ENCODE measurements around the gene SEC31A. TPM values are rescaled to one million over a fixed set of nuclear protein-coding genes. Genes with fewer than 3 reads are reported as not detected.
A peak's percentile ranks its signal among the peaks of the same experiment; 100 is the strongest.
"Not testable (repeated sequence)": the region's sequence is repeated elsewhere in the genome, so short reads cannot be mapped to it uniquely, and the experiment has no call there.

The SEC31A gene
- total and polyA plus RNA-seq, 7 experiments from 2014 or later: 130 to 168 (median 147) TPM

DNA sequence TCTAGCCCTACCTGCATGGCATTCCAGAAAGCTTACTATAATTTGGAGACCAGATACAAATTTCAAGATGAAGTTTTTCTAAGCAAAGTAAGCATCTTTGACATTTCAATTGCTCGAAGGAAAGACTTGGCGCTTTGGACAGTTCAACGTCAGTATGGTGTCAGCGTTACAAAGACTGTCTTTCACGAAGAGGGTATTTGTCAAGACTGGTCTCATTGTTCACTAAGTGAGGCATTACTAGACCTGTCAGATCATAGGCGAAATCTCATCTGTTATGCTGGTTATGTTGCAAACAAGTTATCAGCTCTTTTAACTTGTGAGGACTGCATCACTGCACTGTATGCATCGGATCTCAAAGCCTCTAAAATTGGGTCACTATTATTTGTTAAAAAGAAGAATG, 27.1 kb upstream of the SEC31A start:
- Histone ChIP-seq H3K4me3 (ENCODE audit: low read length) (no peak overlapping the region), H3K36me3 (ENCODE audit: control insufficient read depth in 2 of 3, insufficient read depth in 3 of 3, low read length in 3 of 3) (peaks cover 0 to 9% (median 0%) of the 10 kb centered on the region in 3 experiments), H3K27me3 (ENCODE audit: control insufficient read depth in 2 of 2, insufficient read depth in 2 of 2, low read length in 2 of 2) (no peaks in the 10 kb centered on the region), H3K9me3 (ENCODE audit: control insufficient read depth in 2 of 3, low read length in 3 of 3) (no peaks in the 10 kb centered on the region), H3K27ac (ENCODE audit: low read depth, low read length) (no peak overlapping the region), H3K4me1 (ENCODE audit: control insufficient read depth in 2 of 2, insufficient read depth in 2 of 2, low read length in 2 of 2) (no peaks in the 10 kb centered on the region)
- Mint-ChIP-seq H3K27ac (no peak overlapping the region), H3K9me3 (no peaks in the 10 kb centered on the region), H3K27me3 (no peaks in the 10 kb centered on the region), H3K4me1 (no peaks in the 10 kb centered on the region), H3K4me3 (no peak overlapping the region), H3K36me3 (peaks cover 0 to 28% (median 8%) of the 10 kb centered on the region in 5 donors)
- POLR2A ChIA-PET: no interaction called here
- CTCF ChIA-PET: no interaction called here
- ATAC-seq (no peak), DNase-seq (no peak)
- intact Hi-C loops (cut with micrococcal nuclease): no loop called here

DNA sequence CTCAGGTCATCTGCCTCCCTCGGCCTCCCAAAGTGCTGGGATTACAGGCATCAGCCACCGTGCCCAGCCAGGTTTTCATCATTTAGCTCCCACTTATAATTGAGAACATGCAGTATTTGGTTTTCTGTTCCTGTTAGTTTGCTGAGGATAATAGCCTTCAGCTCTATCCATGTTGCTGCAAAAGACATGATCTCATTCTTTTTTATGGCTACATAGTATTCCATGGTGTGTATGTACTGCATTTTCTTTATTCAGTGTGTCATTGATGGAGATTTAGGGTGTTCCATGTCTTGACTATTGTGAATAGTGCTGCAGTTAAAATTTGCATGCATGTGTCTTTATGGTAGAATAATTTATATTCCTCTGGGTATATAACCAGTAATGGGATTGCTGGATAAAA, 23.0 kb upstream of the SEC31A start:
- H3K27ac Mint-ChIP-seq; H3K27me3 ChIP-seq (ENCODE audit: control insufficient read depth in 2 of 2, insufficient read depth in 2 of 2, low read length in 2 of 2); POLR2A ChIA-PET; H3K4me3 ChIP-seq (ENCODE audit: low read length); H3K9me3 Mint-ChIP-seq; H3K4me1 ChIP-seq (ENCODE audit: control insufficient read depth in 2 of 2, insufficient read depth in 2 of 2, low read length in 2 of 2); DNase-seq; H3K4me1 Mint-ChIP-seq; H3K9me3 ChIP-seq (ENCODE audit: control insufficient read depth in 2 of 3, low read length in 3 of 3); H3K4me3 Mint-ChIP-seq; intact Hi-C loops (cut with micrococcal nuclease); H3K27ac ChIP-seq (ENCODE audit: low read depth, low read length); ATAC-seq; H3K27me3 Mint-ChIP-seq: not testable (repeated sequence)
- H3K36me3 ChIP-seq (ENCODE audit: control insufficient read depth in 2 of 3, insufficient read depth in 3 of 3, low read length in 3 of 3): peaks cover 0 to 15% (median 0%) of the 10 kb centered on the region in 3 experiments
- peaks cover 6 to 47% (median 17%) of the 10 kb centered on the region in 5 donors for H3K36me3 Mint-ChIP-seq
- CTCF ChIA-PET: interaction anchor here (0.7 kb wide), 1 partner anchor 9 kb away, joined by 4 read pairs; no protein-coding TSS in a partner anchor

DNA sequence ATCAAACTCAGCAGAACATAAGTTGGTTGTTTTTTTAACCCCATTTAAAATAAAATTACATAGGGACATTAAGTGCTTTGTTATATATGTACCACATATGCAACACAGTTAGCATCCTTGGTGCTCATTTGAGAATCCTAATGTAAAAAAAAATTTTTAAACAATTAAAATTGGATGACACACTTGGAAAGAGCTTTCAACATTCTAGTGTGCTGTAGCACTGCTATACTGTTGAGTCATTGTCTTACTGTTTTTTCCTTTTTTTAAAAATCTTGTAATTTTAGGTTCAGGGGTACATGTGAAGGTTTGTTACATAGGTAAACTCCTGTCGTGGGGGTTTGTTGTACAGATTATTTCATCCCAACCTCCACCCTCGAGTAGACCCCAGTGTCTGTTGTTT, 22.4 kb upstream of the SEC31A start:
- no peak overlapping the region for H3K4me3 Mint-ChIP-seq
- DNase-seq (no peak), ATAC-seq (no peak)
- no peaks in the 10 kb centered on the region for H3K4me1 ChIP-seq (ENCODE audit: control insufficient read depth in 2 of 2, insufficient read depth in 2 of 2, low read length in 2 of 2)
- no peak overlapping the region for H3K27ac ChIP-seq (ENCODE audit: low read depth, low read length)
- H3K36me3 ChIP-seq (ENCODE audit: control insufficient read depth in 2 of 3, insufficient read depth in 3 of 3, low read length in 3 of 3): peaks cover 0 to 15% (median 0%) of the 10 kb centered on the region in 3 experiments
- no peaks in the 10 kb centered on the region for H3K9me3 Mint-ChIP-seq
- no peaks in the 10 kb centered on the region for H3K27me3 ChIP-seq (ENCODE audit: control insufficient read depth in 2 of 2, insufficient read depth in 2 of 2, low read length in 2 of 2)
- peaks cover 0 to 6% (median 0%) of the 10 kb centered on the region in 7 donors for H3K4me1 Mint-ChIP-seq
- no peak overlapping the region for H3K4me3 ChIP-seq (ENCODE audit: low read length)
- no peak overlapping the region for H3K27ac Mint-ChIP-seq
- ChIA-PET CTCF (interaction anchor here (0.7 kb wide), 1 partner anchor 10 kb away, joined by 4 read pairs; no protein-coding TSS in a partner anchor), POLR2A (no interaction called here)
- H3K9me3 ChIP-seq (ENCODE audit: control insufficient read depth in 2 of 3, low read length in 3 of 3): no peaks in the 10 kb centered on the region
- no peaks in the 10 kb centered on the region for H3K27me3 Mint-ChIP-seq
- peaks cover 6 to 47% (median 17%) of the 10 kb centered on the region in 5 donors for H3K36me3 Mint-ChIP-seq
- intact Hi-C loops (cut with micrococcal nuclease): no loop called here

DNA sequence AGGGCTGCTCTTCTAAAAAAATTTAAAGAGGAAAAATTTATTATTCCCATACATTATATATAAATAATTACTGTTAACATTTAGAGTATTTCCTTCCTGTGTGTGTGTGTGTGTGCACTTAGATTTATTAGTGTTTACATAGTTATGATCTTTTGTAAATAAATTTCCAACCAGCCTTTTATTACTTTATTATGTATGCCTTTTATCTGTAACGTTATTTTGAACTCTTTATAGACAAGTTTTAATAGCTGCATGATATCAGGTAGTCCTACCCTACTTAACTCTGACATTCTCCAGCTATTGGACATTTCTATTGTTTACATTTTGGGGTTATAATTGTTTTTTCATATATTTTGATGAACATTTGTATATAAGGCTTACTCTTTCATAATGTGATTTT, 18.4 kb upstream of the SEC31A start:
- Histone ChIP-seq H3K27ac (ENCODE audit: low read depth, low read length) (no peak overlapping the region), H3K27me3 (ENCODE audit: control insufficient read depth in 2 of 2, insufficient read depth in 2 of 2, low read length in 2 of 2) (no peaks in the 10 kb centered on the region), H3K4me3 (ENCODE audit: low read length) (no peak overlapping the region), H3K4me1 (ENCODE audit: control insufficient read depth in 2 of 2, insufficient read depth in 2 of 2, low read length in 2 of 2) (no peaks in the 10 kb centered on the region), H3K36me3 (ENCODE audit: control insufficient read depth in 2 of 3, insufficient read depth in 3 of 3, low read length in 3 of 3) (peaks cover 0 to 6% (median 0%) of the 10 kb centered on the region in 3 experiments), H3K9me3 (ENCODE audit: control insufficient read depth in 2 of 3, low read length in 3 of 3) (no peaks in the 10 kb centered on the region)
- CTCF ChIA-PET: no interaction called here
- peaks cover 7 to 46% (median 16%) of the 10 kb centered on the region in 5 donors for H3K36me3 Mint-ChIP-seq
- intact Hi-C loops (cut with micrococcal nuclease): no loop called here
- H3K27me3 Mint-ChIP-seq: peaks cover 0 to 7% (median 0%) of the 10 kb centered on the region in 5 donors
- DNase-seq: no peak
- peaks cover 0 to 19% (median 5%) of the 10 kb centered on the region in 7 donors for H3K4me1 Mint-ChIP-seq
- POLR2A ChIA-PET: interaction anchor here (0.6 kb wide), 1 partner anchor 10 kb away, joined by 3 read pairs; no protein-coding TSS in a partner anchor
- H3K27ac Mint-ChIP-seq: no peak overlapping the region
- H3K4me3 Mint-ChIP-seq: no peak overlapping the region
- no peak for ATAC-seq
- H3K9me3 Mint-ChIP-seq: no peaks in the 10 kb centered on the region

DNA sequence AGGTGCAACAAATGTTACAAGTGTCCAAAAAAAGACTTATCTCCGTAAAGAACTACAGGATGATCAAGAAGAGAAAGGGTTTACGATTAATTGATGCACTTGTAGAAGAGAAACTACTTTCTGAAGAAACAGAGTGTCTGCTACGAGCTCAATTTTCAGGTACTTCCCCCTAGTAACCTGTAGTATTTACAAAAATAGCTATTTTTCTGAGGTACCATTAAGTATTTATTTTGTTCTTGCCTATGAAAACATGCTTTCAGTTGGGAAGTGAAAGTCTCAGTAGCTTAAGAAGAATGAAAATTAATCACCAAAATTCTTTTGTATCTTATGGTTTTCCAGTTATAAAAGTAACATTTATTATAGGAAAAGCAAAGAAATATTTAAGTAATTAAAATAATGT, 15.5 kb upstream of the SEC31A start:
- Histone ChIP-seq H3K4me1 (ENCODE audit: control insufficient read depth in 2 of 2, insufficient read depth in 2 of 2, low read length in 2 of 2) (peaks cover 0 to 1% of the 10 kb centered on the region in 2 donors), H3K4me3 (ENCODE audit: low read length) (no peak overlapping the region), H3K27me3 (ENCODE audit: control insufficient read depth in 2 of 2, insufficient read depth in 2 of 2, low read length in 2 of 2) (no peaks in the 10 kb centered on the region), H3K27ac (ENCODE audit: low read depth, low read length) (no peak overlapping the region), H3K36me3 (ENCODE audit: control insufficient read depth in 2 of 3, insufficient read depth in 3 of 3, low read length in 3 of 3) (peaks cover 0 to 6% (median 0%) of the 10 kb centered on the region in 3 experiments), H3K9me3 (ENCODE audit: control insufficient read depth in 2 of 3, low read length in 3 of 3) (no peaks in the 10 kb centered on the region)
- no peaks in the 10 kb centered on the region for H3K9me3 Mint-ChIP-seq
- no peak overlapping the region for H3K27ac Mint-ChIP-seq
- peaks cover 0 to 31% (median 9%) of the 10 kb centered on the region in 7 donors for H3K4me1 Mint-ChIP-seq
- ATAC-seq (no peak), DNase-seq (no peak)
- POLR2A ChIA-PET: interaction anchor here (0.7 kb wide), 1 partner anchor 99 kb away, joined by 6 read pairs; no protein-coding TSS in a partner anchor
- H3K4me3 Mint-ChIP-seq: no peak overlapping the region
- CTCF ChIA-PET: no interaction called here
- intact Hi-C loops (cut with micrococcal nuclease): no loop called here
- H3K36me3 Mint-ChIP-seq: peaks cover 7 to 32% (median 16%) of the 10 kb centered on the region in 5 donors
- peaks cover 0 to 7% (median 0%) of the 10 kb centered on the region in 5 donors for H3K27me3 Mint-ChIP-seq

DNA sequence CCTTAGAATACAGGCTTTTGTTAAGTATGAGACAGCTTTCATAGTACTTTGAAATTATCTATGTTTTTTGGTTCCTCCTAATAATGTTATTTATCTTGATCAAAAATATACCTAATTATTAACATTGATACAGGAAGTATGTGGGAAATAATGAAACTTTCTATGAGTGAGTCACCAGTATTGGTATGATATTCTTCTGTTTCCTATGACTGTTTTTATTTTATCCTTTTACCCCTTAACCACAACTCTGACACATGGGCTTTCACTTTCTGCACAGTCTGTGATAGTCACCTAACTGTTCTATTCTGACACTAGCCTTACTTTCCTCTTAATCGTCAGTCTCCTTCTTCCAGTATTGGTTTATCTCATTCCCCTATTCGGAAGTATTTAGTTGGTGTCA, 14.3 kb upstream of the SEC31A start:
- Mint-ChIP-seq H3K36me3 (peaks cover 0 to 25% (median 9%) of the 10 kb centered on the region in 5 donors), H3K27ac (no peak overlapping the region), H3K4me3 (peak overlapping the region in 1 of 10 donors; percentile 57), H3K9me3 (no peaks in the 10 kb centered on the region), H3K27me3 (peaks cover 0 to 7% (median 0%) of the 10 kb centered on the region in 5 donors), H3K4me1 (peaks cover 0 to 29% (median 6%) of the 10 kb centered on the region in 7 donors)
- ChIA-PET POLR2A (interaction anchor here (0.9 kb wide), 1 partner anchor 14 kb away, joined by 3 read pairs; the partner anchor contains the start of gene SEC31A), CTCF (interaction anchor here (0.6 kb wide), 1 partner anchor 12 kb away, joined by 3 read pairs; no protein-coding TSS in a partner anchor)
- Histone ChIP-seq H3K9me3 (ENCODE audit: control insufficient read depth in 2 of 3, low read length in 3 of 3) (no peaks in the 10 kb centered on the region), H3K27ac (ENCODE audit: low read depth, low read length) (no peak overlapping the region), H3K4me3 (ENCODE audit: low read length) (no peak overlapping the region), H3K27me3 (ENCODE audit: control insufficient read depth in 2 of 2, insufficient read depth in 2 of 2, low read length in 2 of 2) (no peaks in the 10 kb centered on the region), H3K36me3 (ENCODE audit: control insufficient read depth in 2 of 3, insufficient read depth in 3 of 3, low read length in 3 of 3) (no peaks in the 10 kb centered on the region), H3K4me1 (ENCODE audit: control insufficient read depth in 2 of 2, insufficient read depth in 2 of 2, low read length in 2 of 2) (peaks cover 0 to 4% of the 10 kb centered on the region in 2 donors)
- intact Hi-C loops (cut with micrococcal nuclease): loop anchor here (2.0 kb wide), 1 partner anchor 14 kb away; the partner anchor contains the start of gene SEC31A (in 2 of the 2)
- DNase-seq: no peak
- no peak for ATAC-seq

DNA sequence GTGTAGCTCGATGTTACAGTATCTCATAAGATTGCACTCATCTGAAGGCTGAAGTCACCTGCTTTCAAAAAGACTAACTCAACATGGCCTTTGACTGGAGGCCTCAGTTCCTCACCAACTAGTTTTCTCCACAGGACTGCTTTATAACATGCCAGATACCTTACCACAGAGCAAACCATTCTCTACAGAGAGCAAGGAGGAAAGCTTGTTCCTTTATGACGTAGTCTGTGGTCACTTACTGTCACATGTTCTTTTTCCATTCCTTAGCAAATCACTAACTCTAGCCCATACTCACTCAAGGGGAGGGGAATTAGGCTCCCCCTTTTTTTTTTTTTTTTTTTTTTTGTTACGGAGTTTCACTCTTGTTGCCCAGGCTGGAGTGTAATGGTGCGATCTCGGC, 12.8 kb upstream of the SEC31A start:
- ChIA-PET CTCF (no interaction called here), POLR2A (no interaction called here)
- DNase-seq (no peak), ATAC-seq (no peak)
- Mint-ChIP-seq H3K4me1 (peaks cover 0 to 29% (median 6%) of the 10 kb centered on the region in 7 donors), H3K4me3 (peak overlapping the region in 1 of 10 donors; percentile 29), H3K36me3 (peaks cover 0 to 17% (median 9%) of the 10 kb centered on the region in 5 donors), H3K9me3 (no peaks in the 10 kb centered on the region), H3K27me3 (peaks cover 0 to 7% (median 0%) of the 10 kb centered on the region in 5 donors), H3K27ac (peak overlapping the region in 3 of 9 donors; percentile 14 to 79 (median 56))
- Histone ChIP-seq H3K9me3 (ENCODE audit: control insufficient read depth in 2 of 3, low read length in 3 of 3) (no peaks in the 10 kb centered on the region), H3K4me3 (ENCODE audit: low read length) (no peak overlapping the region), H3K36me3 (ENCODE audit: control insufficient read depth in 2 of 3, insufficient read depth in 3 of 3, low read length in 3 of 3) (no peaks in the 10 kb centered on the region), H3K27ac (ENCODE audit: low read depth, low read length) (no peak overlapping the region), H3K4me1 (ENCODE audit: control insufficient read depth in 2 of 2, insufficient read depth in 2 of 2, low read length in 2 of 2) (peaks cover 8 to 13% of the 10 kb centered on the region in 2 donors), H3K27me3 (ENCODE audit: control insufficient read depth in 2 of 2, insufficient read depth in 2 of 2, low read length in 2 of 2) (no peaks in the 10 kb centered on the region)
- intact Hi-C loops (cut with micrococcal nuclease): loop anchor here (2.0 to 5.0 kb wide), 4 partner anchors 13 to 1411 kb away; partner anchors contain the start of genes SEC31A (in 2 of the 2), GPAT3 (in 1 of the 2) and HPSE (in 1 of the 2)

Measured in naive thymus-derived CD4-positive, alpha-beta T cell (primary cell).